CD4-positive, alpha-beta T cell (primary cell): ENCODE results near the gene TEX261. TPM values are rescaled to one million over a fixed set of nuclear protein-coding genes. Genes with fewer than 3 reads are reported as not detected.

Source experiments
- ATAC-seq: fragments of 200-7000 bp; cut with Tn5 transposase; one replicate; pipeline ENCODE4 v1.10.0; 2022; ENCODE audit warnings: mild to moderate bottlenecking; ENCODE audit not compliant: poor library complexity
- CTCF ChIA-PET: fragments of 350-600 bp; sonication (Branson Sonifier 250); formaldehyde crosslinking; loops from one replicate; lab custom pipeline; 2021; ENCODE audit warnings: antibody characterized with exemption, inconsistent platforms; lab: Charles Lee
- POLR2A ChIA-PET: fragments of 350-600 bp; sonication (Branson Sonifier 250); formaldehyde crosslinking; loops from one replicate; lab custom pipeline; 2021; ENCODE audit warnings: antibody characterized with exemption, inconsistent platforms; lab: Charles Lee
- DNase-seq, 14 experiments: peaks; one replicate each; pipeline ENCODE4 v3.0.0-alpha.2; 2013 to 2020; ENCODE audit warnings: mixed read lengths in 2 of 14
- H3K27ac ChIP-seq, 2 donors: one replicate each; pipeline versions ENCODE4 v1.5.1 to v1.7.0; 2013; ENCODE audit warnings: low read length in 2 of 2, low read depth in 1 of 2, mild to moderate bottlenecking in 1 of 2
- H3K27me3 ChIP-seq, 2 experiments: 1 replicate in 1 of 2; 2 replicates in 1 of 2; pipeline versions ENCODE4 v1.6.1 to v1.7.0; 2013; ENCODE audit warnings: low read length in 2 of 2, control low read depth in 1 of 2, mild to moderate bottlenecking in 1 of 2, moderate library complexity in 1 of 2; ENCODE audit not compliant: insufficient read depth in 2 of 2, control insufficient read depth in 1 of 2
- H3K36me3 ChIP-seq: one replicate; pipeline ENCODE4 v1.6.1; 2013; ENCODE audit warnings: low read length, control low read depth; ENCODE audit not compliant: insufficient read depth
- H3K4me1 ChIP-seq: one replicate; pipeline ENCODE4 v1.6.1; 2013; ENCODE audit warnings: low read length, control low read depth; ENCODE audit not compliant: insufficient read depth
- H3K4me3 ChIP-seq: one replicate; pipeline ENCODE4 v1.5.1; 2013; ENCODE audit warnings: mild to moderate bottlenecking, low read length, moderate library complexity
- H3K9me3 ChIP-seq, 2 experiments: 1 replicate in 1 of 2; 2 replicates in 1 of 2; pipeline versions ENCODE4 v1.6.1 to v1.7.0; 2013; ENCODE audit warnings: low read length in 2 of 2, mild to moderate bottlenecking in 2 of 2, control low read depth in 1 of 2, moderate library complexity in 1 of 2; ENCODE audit not compliant: control insufficient read depth in 1 of 2, insufficient read depth in 1 of 2
- H3K27ac Mint-ChIP-seq: one replicate; pipeline ENCODE4 v1.8.0; 2020; ENCODE audit warnings: mixed read lengths
- H3K27me3 Mint-ChIP-seq: one replicate; pipeline ENCODE4 v1.8.0; 2021; ENCODE audit warnings: mixed read lengths
- H3K36me3 Mint-ChIP-seq: one replicate; pipeline ENCODE4 v1.8.0; 2021; ENCODE audit warnings: low read depth, mixed read lengths
- H3K4me1 Mint-ChIP-seq: one replicate; pipeline ENCODE4 v1.8.0; 2021; ENCODE audit warnings: low read depth, mixed read lengths
- H3K4me3 Mint-ChIP-seq: one replicate; pipeline ENCODE4 v1.8.0; 2020; ENCODE audit warnings: mild to moderate bottlenecking, mixed read lengths
- H3K9me3 Mint-ChIP-seq: one replicate; pipeline ENCODE4 v1.8.0; 2020; ENCODE audit warnings: mixed read lengths
- intact Hi-C, 2 experiments: fragments of 100-400 bp; cut with DNase I in 1 of 2; cut with micrococcal nuclease in 1 of 2; formaldehyde crosslinking; loops; one replicate each; pipeline versions ENCODE4 v1.15.1 to v1.9.0; 2023 to 2025; cut with DNase I, micrococcal nuclease
- total RNA-seq, 174 experiments: library from RNA in 2 of 174; stranded (reverse) in 2 of 174; gene quantifications; one replicate each; pipeline ENCODE4 v1.2.3 and lab custom pipeline; 2021 to 2026
- TF ChIP-seq, protein P1 (sequence below): fragments of 200-600 bp; IDR thresholded peaks from one replicate; pipeline ENCODE4 v1.8.0; 2022; ENCODE audit warnings: antibody characterized with exemption, mild to moderate bottlenecking

Gene TEX261
- total RNA-seq, 2 experiments from 2014 or later = 26.8 to 34.0 TPM

GRCh38 chr2:70964596-70965386 is 29.9 kb downstream of the TEX261 start:
- Histone ChIP-seq H3K4me1 (peaks cover 11% of the 10 kb centered on the region), H3K27ac (no peak overlapping the region), H3K9me3 (no peaks in the 10 kb centered on the region), H3K27me3 (peaks cover 17 to 19% of the 10 kb centered on the region in 2 experiments), H3K4me3 (peak overlapping the region; percentile 63), H3K36me3 (no peaks in the 10 kb centered on the region)
- TF ChIP-seq, protein P1, sequence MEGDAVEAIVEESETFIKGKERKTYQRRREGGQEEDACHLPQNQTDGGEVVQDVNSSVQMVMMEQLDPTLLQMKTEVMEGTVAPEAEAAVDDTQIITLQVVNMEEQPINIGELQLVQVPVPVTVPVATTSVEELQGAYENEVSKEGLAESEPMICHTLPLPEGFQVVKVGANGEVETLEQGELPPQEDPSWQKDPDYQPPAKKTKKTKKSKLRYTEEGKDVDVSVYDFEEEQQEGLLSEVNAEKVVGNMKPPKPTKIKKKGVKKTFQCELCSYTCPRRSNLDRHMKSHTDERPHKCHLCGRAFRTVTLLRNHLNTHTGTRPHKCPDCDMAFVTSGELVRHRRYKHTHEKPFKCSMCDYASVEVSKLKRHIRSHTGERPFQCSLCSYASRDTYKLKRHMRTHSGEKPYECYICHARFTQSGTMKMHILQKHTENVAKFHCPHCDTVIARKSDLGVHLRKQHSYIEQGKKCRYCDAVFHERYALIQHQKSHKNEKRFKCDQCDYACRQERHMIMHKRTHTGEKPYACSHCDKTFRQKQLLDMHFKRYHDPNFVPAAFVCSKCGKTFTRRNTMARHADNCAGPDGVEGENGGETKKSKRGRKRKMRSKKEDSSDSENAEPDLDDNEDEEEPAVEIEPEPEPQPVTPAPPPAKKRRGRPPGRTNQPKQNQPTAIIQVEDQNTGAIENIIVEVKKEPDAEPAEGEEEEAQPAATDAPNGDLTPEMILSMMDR = peak; percentile 91
- intact Hi-C loops = loop anchor here (1.0 kb wide), 2 partner anchors 31 to 37 kb away; no protein-coding TSS in a partner anchor
- CTCF ChIA-PET = interaction anchor here (0.6 to 2.9 kb wide), 15 partner anchors 10 to 309 kb away, joined by 3 to 16 read pairs (median 6); partner anchors contain the start of genes ANKRD53, NAGK and TEX261
- Mint-ChIP-seq H3K4me3 (peak overlapping the region; percentile 87), H3K36me3 (no peaks in the 10 kb centered on the region), H3K4me1 (peaks cover 8% of the 10 kb centered on the region), H3K27me3 (peaks cover 41% of the 10 kb centered on the region), H3K9me3 (no peaks in the 10 kb centered on the region), H3K27ac (no peak overlapping the region)
- DNase-seq (peak; percentile 71 to 92 (median 79)), ATAC-seq (peak; percentile 99)
- POLR2A ChIA-PET = interaction anchor here (0.8 to 1.2 kb wide), 2 partner anchors 17 to 1050 kb away, joined by 3 to 4 read pairs; no protein-coding TSS in a partner anchor

DNA sequence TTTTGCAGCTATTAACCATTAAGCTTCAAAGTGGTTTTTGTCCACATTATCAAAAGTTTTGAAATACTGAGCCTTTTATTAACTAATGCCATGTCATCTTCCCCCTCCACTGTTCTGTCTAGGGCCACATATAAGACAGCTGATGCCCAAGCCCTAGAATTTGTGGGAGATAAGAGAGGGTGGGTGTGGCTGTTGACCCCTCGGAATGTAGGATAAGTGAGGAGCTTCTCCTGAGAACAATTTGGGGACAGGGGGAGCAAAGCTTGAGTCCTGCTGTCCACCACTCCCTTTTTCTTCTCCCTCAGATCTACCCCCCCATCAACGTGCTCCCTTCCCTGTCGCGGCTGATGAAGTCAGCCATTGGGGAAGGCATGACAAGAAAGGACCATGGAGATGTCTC is 30.5 kb downstream of the TEX261 start:
- DNase-seq = no peak
- POLR2A ChIA-PET = interaction anchor here (1.2 kb wide), 1 partner anchor 16 kb away, joined by 4 read pairs; no protein-coding TSS in a partner anchor

More for the DNA sequence above, 30.5 kb downstream of the TEX261 start:
- TF ChIP-seq, protein P1 = no peak
- H3K36me3 ChIP-seq = no peaks in the 10 kb centered on the region
- peaks cover 17 to 19% of the 10 kb centered on the region in 2 experiments for H3K27me3 ChIP-seq
- H3K27ac Mint-ChIP-seq = no peak overlapping the region
- no peak for ATAC-seq
- peaks cover 11% of the 10 kb centered on the region for H3K4me1 ChIP-seq
- H3K4me3 Mint-ChIP-seq = no peak overlapping the region
- no peaks in the 10 kb centered on the region for H3K36me3 Mint-ChIP-seq
- H3K27ac ChIP-seq = no peak overlapping the region
- intact Hi-C loops = no loop called here
- peaks cover 8% of the 10 kb centered on the region for H3K4me1 Mint-ChIP-seq
- no peaks in the 10 kb centered on the region for H3K9me3 Mint-ChIP-seq
- H3K9me3 ChIP-seq = no peaks in the 10 kb centered on the region
- H3K4me3 ChIP-seq = no peak overlapping the region
- CTCF ChIA-PET = interaction anchor here (0.6 to 2.2 kb wide), 13 partner anchors 10 to 105 kb away, joined by 3 to 16 read pairs (median 6); partner anchors contain the start of genes ANKRD53, NAGK and TEX261
- H3K27me3 Mint-ChIP-seq = peaks cover 47% of the 10 kb centered on the region
